ENCODE results near the gene NPY4R2. TPM values are rescaled to one million over a fixed set of nuclear protein-coding genes. Genes with fewer than 3 reads are reported as not detected.
"Not testable (repeated sequence)": the region's sequence is repeated elsewhere in the genome, so short reads cannot be mapped to it uniquely, and the experiment has no call there.

The NPY4R2 gene
- polyA plus RNA-seq, 2 donors = 0.04 TPM; not detected in 1

- no CpG with 5 or more reads among the region's 9 CpGs for WGBS, 2 donors
- H3K4me1 ChIP-seq (ENCODE audit: control insufficient read depth in 2 of 2, insufficient read depth in 2 of 2, low read length in 1 of 2); H3K27ac ChIP-seq (ENCODE audit: low read depth in 2 of 2, low read length in 1 of 2); H3K9me3 ChIP-seq (ENCODE audit: control insufficient read depth in 2 of 2, insufficient read depth in 1 of 2, low read depth in 1 of 2, low read length in 1 of 2); H3K36me3 ChIP-seq (ENCODE audit: control insufficient read depth in 2 of 2, insufficient read depth in 2 of 2, low read length in 1 of 2); H3K4me3 ChIP-seq (ENCODE audit: low read depth in 1 of 2, low read length in 2 of 2); H3K27me3 ChIP-seq (ENCODE audit: control insufficient read depth in 1 of 2, insufficient read depth in 2 of 2, low read length in 2 of 2): not testable (repeated sequence)
Observed at GRCh38 chr10:47927147-47927916, 8.9 kb downstream of the NPY4R2 start.

DNA sequence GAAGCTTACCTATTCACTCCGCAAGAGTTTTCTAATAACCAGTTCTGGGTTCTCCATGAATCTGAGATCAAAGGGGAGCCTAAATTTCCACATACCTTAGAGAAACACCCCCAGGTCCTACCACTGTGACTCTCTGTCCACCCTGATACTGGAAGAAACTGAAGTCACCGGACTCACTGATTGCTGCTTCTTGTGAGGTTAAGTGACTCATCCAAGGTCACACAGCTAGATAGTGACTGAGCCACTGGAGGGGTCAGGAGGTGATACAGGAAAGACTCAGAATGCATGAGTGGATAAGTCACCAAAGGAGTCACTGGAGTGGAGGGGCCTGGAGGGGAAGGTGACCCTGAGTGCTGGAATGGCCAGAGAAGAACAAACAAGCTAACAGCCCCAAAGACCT lies 9.8 kb downstream of the NPY4R2 start:
- not testable (repeated sequence) for H3K4me1 ChIP-seq (ENCODE audit: control insufficient read depth in 2 of 2, insufficient read depth in 2 of 2, low read length in 1 of 2); H3K27ac ChIP-seq (ENCODE audit: low read depth in 2 of 2, low read length in 1 of 2); H3K36me3 ChIP-seq (ENCODE audit: control insufficient read depth in 2 of 2, insufficient read depth in 2 of 2, low read length in 1 of 2); H3K27me3 ChIP-seq (ENCODE audit: control insufficient read depth in 1 of 2, insufficient read depth in 2 of 2, low read length in 2 of 2); H3K9me3 ChIP-seq (ENCODE audit: control insufficient read depth in 2 of 2, insufficient read depth in 1 of 2, low read depth in 1 of 2, low read length in 1 of 2); H3K4me3 ChIP-seq (ENCODE audit: low read depth in 1 of 2, low read length in 2 of 2)
- no CpG with 5 or more reads among the region's 2 CpGs for WGBS, 2 donors

GRCh38 chr10:47932824-47933223 lies 14.4 kb downstream of the NPY4R2 start:
- H3K4me3 ChIP-seq (ENCODE audit: low read depth in 1 of 2, low read length in 2 of 2); H3K36me3 ChIP-seq (ENCODE audit: control insufficient read depth in 2 of 2, insufficient read depth in 2 of 2, low read length in 1 of 2); H3K27me3 ChIP-seq (ENCODE audit: control insufficient read depth in 1 of 2, insufficient read depth in 2 of 2, low read length in 2 of 2); H3K4me1 ChIP-seq (ENCODE audit: control insufficient read depth in 2 of 2, insufficient read depth in 2 of 2, low read length in 1 of 2); H3K27ac ChIP-seq (ENCODE audit: low read depth in 2 of 2, low read length in 1 of 2); H3K9me3 ChIP-seq (ENCODE audit: control insufficient read depth in 2 of 2, insufficient read depth in 1 of 2, low read depth in 1 of 2, low read length in 1 of 2): not testable (repeated sequence)
- no CpG with 5 or more reads among the region's 1 CpG for WGBS, 2 donors

- H3K9me3 ChIP-seq (ENCODE audit: control insufficient read depth in 2 of 2, insufficient read depth in 1 of 2, low read depth in 1 of 2, low read length in 1 of 2) = not testable (repeated sequence)
- WGBS, 2 donors = 94% methylated on average over 2 of the region's 6 CpGs; no CpG with 5 or more reads in 1 of the 2 donors
Observed at GRCh38 chr10:47933462-47933861, 15.0 kb downstream of the NPY4R2 start.

DNA sequence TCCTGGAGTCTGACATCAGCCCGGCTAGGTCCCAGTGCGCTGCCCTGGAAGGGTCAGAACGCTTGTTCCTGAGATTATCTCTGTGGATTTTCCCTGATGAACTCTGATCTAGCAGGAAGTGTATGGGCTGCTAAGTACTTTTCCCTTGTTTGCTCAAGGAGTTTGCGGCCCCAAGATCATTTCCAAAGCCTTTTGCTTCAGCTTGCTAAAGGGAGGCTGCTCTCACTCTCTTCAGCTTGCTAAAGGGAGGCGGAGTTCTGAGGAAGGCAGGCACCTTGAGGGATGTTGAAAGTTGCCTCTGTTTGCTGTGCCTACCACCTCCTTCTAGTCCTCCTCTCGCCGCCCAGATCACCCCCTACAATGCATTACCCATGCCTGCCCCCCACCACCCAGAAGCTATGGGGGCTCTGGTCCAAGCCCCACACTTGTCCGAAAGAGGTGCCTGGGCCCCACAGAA lies 18.3 kb downstream of the NPY4R2 start:
- H3K4me1 ChIP-seq (ENCODE audit: control insufficient read depth in 2 of 2, insufficient read depth in 2 of 2, low read length in 1 of 2); H3K27ac ChIP-seq (ENCODE audit: low read depth in 2 of 2, low read length in 1 of 2); H3K36me3 ChIP-seq (ENCODE audit: control insufficient read depth in 2 of 2, insufficient read depth in 2 of 2, low read length in 1 of 2); H3K9me3 ChIP-seq (ENCODE audit: control insufficient read depth in 2 of 2, insufficient read depth in 1 of 2, low read depth in 1 of 2, low read length in 1 of 2); H3K4me3 ChIP-seq (ENCODE audit: low read depth in 1 of 2, low read length in 2 of 2); H3K27me3 ChIP-seq (ENCODE audit: control insufficient read depth in 1 of 2, insufficient read depth in 2 of 2, low read length in 2 of 2): not testable (repeated sequence)
- 75 to 87% methylated on average over 6 to 7 of the region's 8 CpGs for WGBS, 2 donors

More at GRCh38 chr10:47933462-47933861, 15.0 kb downstream of the NPY4R2 start:
- not testable (repeated sequence) for H3K4me3 ChIP-seq (ENCODE audit: low read depth in 1 of 2, low read length in 2 of 2); H3K4me1 ChIP-seq (ENCODE audit: control insufficient read depth in 2 of 2, insufficient read depth in 2 of 2, low read length in 1 of 2); H3K27ac ChIP-seq (ENCODE audit: low read depth in 2 of 2, low read length in 1 of 2); H3K36me3 ChIP-seq (ENCODE audit: control insufficient read depth in 2 of 2, insufficient read depth in 2 of 2, low read length in 1 of 2); H3K27me3 ChIP-seq (ENCODE audit: control insufficient read depth in 1 of 2, insufficient read depth in 2 of 2, low read length in 2 of 2)

DNA sequence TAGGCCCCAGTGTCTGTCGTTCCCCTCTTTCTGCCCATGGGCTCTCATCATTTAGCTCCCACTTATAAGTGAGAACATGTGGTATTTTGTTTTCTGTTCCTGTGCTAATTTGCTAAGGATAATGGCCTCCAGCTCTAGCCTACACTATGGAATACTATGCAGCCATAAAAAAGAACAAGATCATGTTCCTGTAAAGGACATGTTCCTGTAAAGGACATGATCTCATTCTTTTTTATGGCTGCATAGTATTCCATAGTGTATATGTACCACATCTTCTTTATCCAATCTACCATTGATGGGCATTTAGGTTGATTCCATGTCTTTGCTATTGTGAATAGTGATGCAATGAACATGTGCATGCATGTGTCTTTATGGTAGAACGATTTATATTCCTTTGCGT lies 19.2 kb downstream of the NPY4R2 start:
- WGBS, 2 donors = 80 to 100% methylated on average over 1 of the region's 3 CpGs
- not testable (repeated sequence) for H3K9me3 ChIP-seq (ENCODE audit: control insufficient read depth in 2 of 2, insufficient read depth in 1 of 2, low read depth in 1 of 2, low read length in 1 of 2); H3K27ac ChIP-seq (ENCODE audit: low read depth in 2 of 2, low read length in 1 of 2); H3K4me3 ChIP-seq (ENCODE audit: low read depth in 1 of 2, low read length in 2 of 2); H3K27me3 ChIP-seq (ENCODE audit: control insufficient read depth in 1 of 2, insufficient read depth in 2 of 2, low read length in 2 of 2); H3K36me3 ChIP-seq (ENCODE audit: control insufficient read depth in 2 of 2, insufficient read depth in 2 of 2, low read length in 1 of 2); H3K4me1 ChIP-seq (ENCODE audit: control insufficient read depth in 2 of 2, insufficient read depth in 2 of 2, low read length in 1 of 2)

GRCh38 chr10:47940821-47941220 lies 22.4 kb downstream of the NPY4R2 start:
- not testable (repeated sequence) for H3K4me3 ChIP-seq (ENCODE audit: low read depth in 1 of 2, low read length in 2 of 2); H3K4me1 ChIP-seq (ENCODE audit: control insufficient read depth in 2 of 2, insufficient read depth in 2 of 2, low read length in 1 of 2); H3K27me3 ChIP-seq (ENCODE audit: control insufficient read depth in 1 of 2, insufficient read depth in 2 of 2, low read length in 2 of 2); H3K27ac ChIP-seq (ENCODE audit: low read depth in 2 of 2, low read length in 1 of 2); H3K9me3 ChIP-seq (ENCODE audit: control insufficient read depth in 2 of 2, insufficient read depth in 1 of 2, low read depth in 1 of 2, low read length in 1 of 2); H3K36me3 ChIP-seq (ENCODE audit: control insufficient read depth in 2 of 2, insufficient read depth in 2 of 2, low read length in 1 of 2)
- 49 to 51% methylated on average over 2 of the region's 2 CpGs for WGBS, 2 donors

GRCh38 chr10:47941379-47941778 lies 22.9 kb downstream of the NPY4R2 start:
- H3K4me1 ChIP-seq (ENCODE audit: control insufficient read depth in 2 of 2, insufficient read depth in 2 of 2, low read length in 1 of 2); H3K9me3 ChIP-seq (ENCODE audit: control insufficient read depth in 2 of 2, insufficient read depth in 1 of 2, low read depth in 1 of 2, low read length in 1 of 2); H3K4me3 ChIP-seq (ENCODE audit: low read depth in 1 of 2, low read length in 2 of 2); H3K36me3 ChIP-seq (ENCODE audit: control insufficient read depth in 2 of 2, insufficient read depth in 2 of 2, low read length in 1 of 2); H3K27me3 ChIP-seq (ENCODE audit: control insufficient read depth in 1 of 2, insufficient read depth in 2 of 2, low read length in 2 of 2); H3K27ac ChIP-seq (ENCODE audit: low read depth in 2 of 2, low read length in 1 of 2): not testable (repeated sequence)
- 43 to 53% methylated on average over 6 of the region's 6 CpGs for WGBS, 2 donors

DNA sequence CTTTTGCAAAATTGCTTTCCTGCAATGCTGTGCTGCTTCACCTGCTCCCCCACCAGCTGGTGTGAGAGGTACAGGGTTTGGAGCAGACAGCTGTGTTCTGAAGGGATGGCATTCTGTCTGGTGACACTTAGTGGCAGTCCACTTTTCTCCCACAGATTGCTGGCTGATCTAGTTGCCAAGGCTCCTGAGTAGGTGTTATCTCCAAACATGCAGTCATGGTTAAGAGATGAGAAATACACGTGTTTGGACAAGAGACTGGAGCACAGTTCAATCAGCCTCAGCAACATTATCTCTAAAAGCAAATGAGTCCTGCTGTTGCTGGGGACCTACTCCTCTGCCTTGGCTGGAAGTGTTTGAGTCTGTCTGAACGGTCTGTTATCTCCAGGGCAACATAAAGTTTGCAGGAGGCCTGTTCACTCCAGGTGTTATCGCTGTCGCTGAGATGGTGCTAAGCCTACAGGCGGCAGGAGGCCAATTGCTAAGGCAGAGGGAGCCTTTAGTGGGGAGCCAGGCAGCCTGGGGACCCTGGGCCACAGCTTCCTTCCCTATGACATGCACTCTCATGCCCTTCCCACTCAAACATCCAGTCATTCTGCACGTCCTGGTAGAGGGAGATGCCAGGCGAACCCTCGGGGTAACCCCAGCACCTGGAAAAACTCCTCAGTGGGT lies 24.0 kb downstream of the NPY4R2 start:
- not testable (repeated sequence) for H3K4me1 ChIP-seq (ENCODE audit: control insufficient read depth in 2 of 2, insufficient read depth in 2 of 2, low read length in 1 of 2); H3K4me3 ChIP-seq (ENCODE audit: low read depth in 1 of 2, low read length in 2 of 2); H3K27me3 ChIP-seq (ENCODE audit: control insufficient read depth in 1 of 2, insufficient read depth in 2 of 2, low read length in 2 of 2); H3K27ac ChIP-seq (ENCODE audit: low read depth in 2 of 2, low read length in 1 of 2); H3K9me3 ChIP-seq (ENCODE audit: control insufficient read depth in 2 of 2, insufficient read depth in 1 of 2, low read depth in 1 of 2, low read length in 1 of 2); H3K36me3 ChIP-seq (ENCODE audit: control insufficient read depth in 2 of 2, insufficient read depth in 2 of 2, low read length in 1 of 2)
- 46 to 81% methylated on average over 3 to 4 of the region's 8 CpGs for WGBS, 2 donors

DNA sequence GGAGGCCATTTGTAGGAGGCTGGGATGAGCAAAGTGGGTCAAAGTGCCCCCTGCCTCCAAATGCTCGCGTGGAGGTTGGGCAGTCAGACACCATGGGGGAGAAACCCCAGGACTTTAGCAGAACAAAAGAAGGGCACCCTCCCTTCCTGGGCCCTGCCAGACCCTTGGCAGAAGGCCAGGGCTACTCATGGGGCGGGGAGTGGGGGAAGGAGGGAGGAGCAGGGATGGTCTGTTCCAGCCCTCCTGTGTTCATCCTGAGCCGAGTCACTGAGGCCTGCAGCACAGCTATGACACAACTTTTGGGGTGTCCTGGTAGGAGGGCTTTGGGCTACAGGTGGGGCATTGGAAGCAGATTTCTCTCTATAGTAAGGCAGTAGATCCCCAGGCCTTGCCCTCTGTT lies 24.9 kb downstream of the NPY4R2 start:
- H3K36me3 ChIP-seq (ENCODE audit: control insufficient read depth in 2 of 2, insufficient read depth in 2 of 2, low read length in 1 of 2); H3K4me3 ChIP-seq (ENCODE audit: low read depth in 1 of 2, low read length in 2 of 2); H3K9me3 ChIP-seq (ENCODE audit: control insufficient read depth in 2 of 2, insufficient read depth in 1 of 2, low read depth in 1 of 2, low read length in 1 of 2); H3K4me1 ChIP-seq (ENCODE audit: control insufficient read depth in 2 of 2, insufficient read depth in 2 of 2, low read length in 1 of 2); H3K27me3 ChIP-seq (ENCODE audit: control insufficient read depth in 1 of 2, insufficient read depth in 2 of 2, low read length in 2 of 2); H3K27ac ChIP-seq (ENCODE audit: low read depth in 2 of 2, low read length in 1 of 2): not testable (repeated sequence)
- 50% methylated on average over 2 of the region's 4 CpGs; no CpG with 5 or more reads in 1 of the 2 donors for WGBS, 2 donors

All from esophagus (tissue), 2 donors.